Mucosa of descending colon (tissue), 3 donors: ENCODE measurements around the gene ADAMTS17. TPM values are rescaled to one million over a fixed set of nuclear protein-coding genes. Genes with fewer than 3 reads are reported as not detected.

Experiments used
- ATAC-seq: fragments of 200-7000 bp; cut with Tn5 transposase; one replicate; pipeline ENCODE4 v1.9.1; 2020; ENCODE audit warnings: mild to moderate bottlenecking, moderate library complexity
- DNase-seq, 3 donors: peaks; one replicate each; pipeline ENCODE4 v3.0.0-alpha.2; 2020
- H3K36me3 ChIP-seq: fragments of 200-600 bp; one replicate; pipeline ENCODE4 v1.8.0; 2021; ENCODE audit warnings: low read depth, mild to moderate bottlenecking
- H3K4me1 ChIP-seq: fragments of 200-600 bp; one replicate; pipeline ENCODE4 v1.8.0; 2021; ENCODE audit warnings: low read depth, mild to moderate bottlenecking
- H3K4me3 ChIP-seq: fragments of 200-600 bp; one replicate; pipeline ENCODE4 v1.8.0; 2021; ENCODE audit warnings: mild to moderate bottlenecking
- H3K9me3 ChIP-seq: fragments of 200-600 bp; one replicate; pipeline ENCODE4 v1.8.0; 2021; ENCODE audit warnings: mild to moderate bottlenecking
- CTCF ChIP-seq: fragments of 200-600 bp; IDR thresholded peaks from one replicate; pipeline ENCODE4 v1.8.0; 2022; ENCODE audit warnings: antibody characterized with exemption, mild to moderate bottlenecking
- intact Hi-C, 2 donors: fragments of 100-400 bp; cut with DNase I in 1 of 2; cut with micrococcal nuclease in 1 of 2; formaldehyde crosslinking; loops; one replicate each; pipeline versions ENCODE4 v1.11.0 to v1.11.1; 2022; cut with DNase I, micrococcal nuclease
- total RNA-seq, 3 donors: library from RNA; stranded (reverse); fragmentation: NEBNext Ultra II Directional in 2 of 3; extraction: Animal tissue kit (Norgen Biotek cat#: 25700) in 2 of 3; gene quantifications; one replicate each; pipeline versions ENCODE4 v1.2.1 to v1.2.4, GENCODE V29; 2021 to 2023
- donor health status: DM: no; HTN: no; CAD: no; lungs with moderate emphysema.
- donor health status: DM: no; HTN: no; CAD: no.
- donor health status: DM: no; HTN: yes; CAD: no.

ADAMTS17 gene
- total RNA-seq, 3 donors from 2014 or later = 5.2 to 13.8 (median 6.3) TPM

GRCh38 chr15:100276506-100276905 lies 65.3 kb downstream of the ADAMTS17 start:
- ATAC-seq = no peak
- DNase-seq = no peak
- intact Hi-C loops = no loop called here
- no peak overlapping the region for H3K4me3 ChIP-seq
- no peak for TF ChIP-seq CTCF
- H3K36me3 ChIP-seq = no peaks in the 10 kb centered on the region
- H3K9me3 ChIP-seq = peaks cover 14% of the 10 kb centered on the region
- H3K4me1 ChIP-seq = no peaks in the 10 kb centered on the region

GRCh38 chr15:100275641-100276040 lies 66.1 kb downstream of the ADAMTS17 start:
- no peak for TF ChIP-seq CTCF
- DNase-seq = no peak
- Histone ChIP-seq H3K4me1 (no peaks in the 10 kb centered on the region), H3K9me3 (peaks cover 14% of the 10 kb centered on the region), H3K36me3 (no peaks in the 10 kb centered on the region), H3K4me3 (no peak overlapping the region)
- intact Hi-C loops = no loop called here
- ATAC-seq = no peak

GRCh38 chr15:100269831-100270230 lies 71.9 kb downstream of the ADAMTS17 start:
- intact Hi-C loops = no loop called here
- DNase-seq (no peak), ATAC-seq (no peak)
- Histone ChIP-seq H3K36me3 (no peaks in the 10 kb centered on the region), H3K4me1 (no peaks in the 10 kb centered on the region), H3K9me3 (peaks cover 14% of the 10 kb centered on the region), H3K4me3 (no peak overlapping the region)
- TF ChIP-seq CTCF = no peak

- Histone ChIP-seq H3K9me3 (no peaks in the 10 kb centered on the region), H3K4me3 (no peak overlapping the region), H3K36me3 (no peaks in the 10 kb centered on the region), H3K4me1 (no peaks in the 10 kb centered on the region)
- intact Hi-C loops = no loop called here
- TF ChIP-seq CTCF = no peak
- ATAC-seq (no peak), DNase-seq (no peak)
These were observed 75.6 kb downstream of the ADAMTS17 start for GRCh38 chr15:100266166-100266565.

- DNase-seq (no peak), ATAC-seq (no peak)
- no peaks in the 10 kb centered on the region for H3K36me3 ChIP-seq
- intact Hi-C loops = no loop called here
- no peak overlapping the region for H3K4me3 ChIP-seq
- H3K9me3 ChIP-seq = no peaks in the 10 kb centered on the region
- no peaks in the 10 kb centered on the region for H3K4me1 ChIP-seq
- TF ChIP-seq CTCF = no peak
These were observed 76.1 kb downstream of the ADAMTS17 start for GRCh38 chr15:100265641-100266035.

GRCh38 chr15:100264994-100265640 lies 76.7 kb downstream of the ADAMTS17 start:
- no peak for TF ChIP-seq CTCF
- Histone ChIP-seq H3K4me1 (no peaks in the 10 kb centered on the region), H3K4me3 (no peak overlapping the region), H3K36me3 (no peaks in the 10 kb centered on the region), H3K9me3 (no peaks in the 10 kb centered on the region)
- no peak for ATAC-seq
- DNase-seq = no peak
- intact Hi-C loops = no loop called here
